ENCODE results near the gene LRRFIP1.
A peak's percentile ranks its signal among the peaks of the same experiment; 100 is the strongest.

LRRFIP1 gene

DNA sequence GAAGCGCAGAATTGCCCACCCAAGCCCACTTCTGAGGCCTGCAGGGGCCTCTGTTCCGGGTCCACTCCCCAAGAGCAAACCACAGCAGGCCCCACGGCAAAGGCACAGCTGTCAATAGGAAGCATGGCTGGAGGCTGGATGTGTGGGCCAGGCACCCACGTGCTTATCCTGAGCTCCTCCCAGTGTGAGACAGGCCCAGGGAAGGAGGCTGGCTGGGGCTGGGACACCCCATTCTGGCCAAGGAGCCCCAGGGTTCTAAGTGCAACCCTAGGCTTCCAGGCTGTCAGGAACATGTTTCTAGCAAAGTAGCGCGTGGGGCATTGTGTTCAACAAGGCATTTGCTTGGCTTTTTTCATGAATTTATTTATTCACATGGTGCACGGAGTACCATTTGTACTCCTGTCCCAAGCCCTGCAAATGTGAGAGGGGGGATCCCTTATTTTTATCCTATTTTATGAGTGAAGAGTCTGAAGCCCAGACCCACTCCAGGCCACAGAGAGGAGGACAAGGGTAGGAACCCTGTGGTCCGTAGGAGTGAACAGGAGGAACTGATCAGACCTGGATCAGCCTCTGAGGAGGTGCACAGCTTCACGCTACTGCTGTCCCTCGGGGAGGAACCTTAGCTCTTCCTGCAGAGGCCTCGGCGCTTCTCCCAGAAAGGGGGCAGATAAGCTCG is 30.7 kb upstream of the LRRFIP1 start:
- H3K4me3 ChIP-seq (ENCODE audit: low read depth, low read length) = no peak overlapping the region
- DNase-seq = no peak
- peaks cover 30% of the 10 kb centered on the region for H3K27me3 ChIP-seq (ENCODE audit: insufficient read depth, low read depth, severe bottlenecking)
- no peaks in the 10 kb centered on the region for H3K36me3 ChIP-seq
- H3K27ac ChIP-seq = no peak overlapping the region
- TF ChIP-seq, protein P1, sequence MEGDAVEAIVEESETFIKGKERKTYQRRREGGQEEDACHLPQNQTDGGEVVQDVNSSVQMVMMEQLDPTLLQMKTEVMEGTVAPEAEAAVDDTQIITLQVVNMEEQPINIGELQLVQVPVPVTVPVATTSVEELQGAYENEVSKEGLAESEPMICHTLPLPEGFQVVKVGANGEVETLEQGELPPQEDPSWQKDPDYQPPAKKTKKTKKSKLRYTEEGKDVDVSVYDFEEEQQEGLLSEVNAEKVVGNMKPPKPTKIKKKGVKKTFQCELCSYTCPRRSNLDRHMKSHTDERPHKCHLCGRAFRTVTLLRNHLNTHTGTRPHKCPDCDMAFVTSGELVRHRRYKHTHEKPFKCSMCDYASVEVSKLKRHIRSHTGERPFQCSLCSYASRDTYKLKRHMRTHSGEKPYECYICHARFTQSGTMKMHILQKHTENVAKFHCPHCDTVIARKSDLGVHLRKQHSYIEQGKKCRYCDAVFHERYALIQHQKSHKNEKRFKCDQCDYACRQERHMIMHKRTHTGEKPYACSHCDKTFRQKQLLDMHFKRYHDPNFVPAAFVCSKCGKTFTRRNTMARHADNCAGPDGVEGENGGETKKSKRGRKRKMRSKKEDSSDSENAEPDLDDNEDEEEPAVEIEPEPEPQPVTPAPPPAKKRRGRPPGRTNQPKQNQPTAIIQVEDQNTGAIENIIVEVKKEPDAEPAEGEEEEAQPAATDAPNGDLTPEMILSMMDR (IDR thresholded peaks at IDR 0.05; ENCODE audit: low read depth, low read length) = no peak
- H3K9me3 ChIP-seq (ENCODE audit: severe bottlenecking) = no peaks in the 10 kb centered on the region

DNA sequence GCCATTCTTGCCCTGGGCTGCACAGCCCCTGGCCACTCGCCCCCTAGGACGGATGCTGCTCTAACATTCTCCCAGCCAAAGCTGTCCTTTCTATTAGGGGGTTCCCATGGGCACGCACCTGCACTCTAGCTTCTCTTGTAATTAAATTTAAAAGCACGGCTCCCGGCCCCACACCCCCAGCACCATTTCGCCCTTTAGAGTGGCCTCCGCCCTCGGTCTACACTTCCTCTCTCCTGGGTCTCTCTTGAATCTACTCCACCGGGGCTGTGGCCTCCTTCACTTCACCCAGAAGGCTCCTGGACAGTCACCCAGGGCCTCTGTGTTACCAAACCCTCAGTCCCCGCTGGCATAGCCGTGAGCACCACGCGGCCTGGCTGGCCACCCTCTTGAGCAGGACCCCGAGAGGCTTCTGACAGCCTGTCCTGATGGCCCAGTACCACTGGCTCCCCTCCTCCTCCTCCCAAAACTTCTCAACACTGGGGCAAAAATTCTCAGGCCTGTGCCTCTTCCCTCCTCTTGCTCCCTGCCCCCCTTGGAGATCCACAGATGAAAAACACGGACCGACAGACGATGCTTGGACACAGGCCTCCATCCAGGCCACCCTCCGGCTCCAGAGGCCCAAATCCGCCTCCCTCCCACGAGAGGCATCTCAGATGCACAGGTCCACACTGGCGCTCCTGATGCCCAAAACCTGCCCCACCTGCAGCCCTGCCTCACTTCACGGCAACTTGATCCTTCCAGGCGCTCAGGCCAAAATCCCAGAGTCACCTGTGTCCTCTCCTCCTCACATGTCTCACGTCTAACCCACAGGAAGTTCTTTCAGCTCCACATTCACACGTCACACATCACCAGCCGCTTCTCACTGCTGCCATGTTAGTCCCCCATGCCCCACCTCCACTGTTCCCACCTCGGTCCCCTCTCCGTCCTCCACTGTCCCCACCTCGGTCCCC is 29.9 kb upstream of the LRRFIP1 start:
- TF ChIP-seq, protein P1 (IDR thresholded peaks at IDR 0.05; ENCODE audit: low read depth, low read length) = no peak
- Histone ChIP-seq H3K4me3 (ENCODE audit: low read depth, low read length) (no peak overlapping the region), H3K36me3 (no peaks in the 10 kb centered on the region), H3K9me3 (ENCODE audit: severe bottlenecking) (no peaks in the 10 kb centered on the region), H3K27ac (no peak overlapping the region), H3K27me3 (ENCODE audit: insufficient read depth, low read depth, severe bottlenecking) (peaks cover 30% of the 10 kb centered on the region)
- no peak for DNase-seq

DNA sequence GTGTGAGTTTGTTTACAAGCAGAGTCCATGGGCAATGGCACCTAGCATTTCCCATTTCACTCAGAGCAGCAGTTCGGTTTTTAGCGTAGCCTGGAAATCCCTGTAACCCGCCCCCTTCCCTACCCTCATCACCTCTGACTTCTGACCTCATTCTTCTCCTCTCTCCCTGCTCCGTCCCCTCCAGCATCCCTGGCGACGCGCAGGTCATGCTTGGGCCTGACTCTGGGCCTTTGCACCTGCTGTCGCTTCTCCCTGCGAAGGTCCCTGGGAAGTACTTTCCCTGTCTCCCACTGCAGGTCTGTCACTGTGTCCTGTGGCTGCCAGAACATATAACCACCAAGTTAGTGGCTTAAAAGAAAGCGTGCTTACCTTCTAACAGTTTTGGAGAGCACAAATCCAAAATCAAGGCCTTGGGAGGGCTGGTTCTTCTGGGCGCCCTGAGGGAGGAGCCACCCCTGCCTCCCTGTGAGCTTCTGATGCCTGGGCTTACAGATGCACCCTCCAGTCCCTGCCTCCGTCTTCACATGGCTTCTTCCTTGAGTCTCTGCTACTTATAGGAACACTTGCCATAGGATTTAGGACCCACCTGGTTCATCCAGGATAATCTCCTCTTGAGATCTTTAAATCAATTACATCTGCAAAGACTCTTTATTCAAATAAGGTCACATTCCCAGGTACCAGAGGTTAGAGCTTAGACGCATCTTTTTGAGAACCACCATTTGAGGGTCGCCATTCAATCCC is 28.7 kb upstream of the LRRFIP1 start:
- peak; percentile 58 for DNase-seq
- peaks cover 29% of the 10 kb centered on the region for H3K27me3 ChIP-seq (ENCODE audit: insufficient read depth, low read depth, severe bottlenecking)
- H3K27ac ChIP-seq = no peak overlapping the region
- TF ChIP-seq, protein P1 (IDR thresholded peaks at IDR 0.05; ENCODE audit: low read depth, low read length) = no peak
- H3K4me3 ChIP-seq (ENCODE audit: low read depth, low read length) = no peak overlapping the region
- no peaks in the 10 kb centered on the region for H3K9me3 ChIP-seq (ENCODE audit: severe bottlenecking)
- no peaks in the 10 kb centered on the region for H3K36me3 ChIP-seq

DNA sequence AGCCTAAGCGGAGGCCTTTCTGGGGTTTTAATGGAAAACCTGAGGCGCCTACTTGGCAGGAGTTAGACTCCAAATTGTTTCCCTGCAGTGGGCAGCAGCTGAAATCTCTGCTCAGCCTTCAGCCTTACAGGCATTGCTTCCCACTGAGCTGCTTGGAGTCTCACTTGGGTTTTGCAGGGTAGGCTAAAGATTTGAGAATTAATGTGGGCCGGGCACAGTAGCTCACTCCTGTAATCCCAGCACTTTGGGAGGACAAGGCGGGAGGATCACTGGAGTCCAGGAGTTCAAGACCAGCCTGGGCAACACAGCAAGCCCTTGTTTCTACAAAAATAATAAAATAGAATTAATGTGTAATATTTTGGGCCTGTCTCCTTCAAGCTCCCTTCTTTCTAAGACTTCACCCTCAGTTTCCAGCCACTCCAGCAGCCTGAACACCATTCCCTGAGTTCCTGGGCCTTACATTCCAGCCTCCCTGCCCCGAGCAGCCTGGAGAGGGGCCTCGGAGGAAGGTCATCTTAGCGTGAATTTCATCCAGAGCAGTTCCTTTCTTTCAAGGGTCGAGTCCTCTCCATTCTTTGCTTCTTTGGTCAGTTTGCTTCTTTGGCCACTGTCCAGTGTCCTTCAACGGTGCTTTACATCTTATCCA is 27.8 kb upstream of the LRRFIP1 start:
- Histone ChIP-seq H3K4me3 (ENCODE audit: low read depth, low read length) (peak overlapping the region; percentile 19; the same call in 1 of the 2 replicates), H3K9me3 (ENCODE audit: severe bottlenecking) (no peaks in the 10 kb centered on the region), H3K27me3 (ENCODE audit: insufficient read depth, low read depth, severe bottlenecking) (peaks cover 24% of the 10 kb centered on the region), H3K36me3 (no peaks in the 10 kb centered on the region), H3K27ac (no peak overlapping the region)
- TF ChIP-seq, protein P1 (IDR thresholded peaks at IDR 0.05; ENCODE audit: low read depth, low read length) = no peak
- DNase-seq = no peak

DNA sequence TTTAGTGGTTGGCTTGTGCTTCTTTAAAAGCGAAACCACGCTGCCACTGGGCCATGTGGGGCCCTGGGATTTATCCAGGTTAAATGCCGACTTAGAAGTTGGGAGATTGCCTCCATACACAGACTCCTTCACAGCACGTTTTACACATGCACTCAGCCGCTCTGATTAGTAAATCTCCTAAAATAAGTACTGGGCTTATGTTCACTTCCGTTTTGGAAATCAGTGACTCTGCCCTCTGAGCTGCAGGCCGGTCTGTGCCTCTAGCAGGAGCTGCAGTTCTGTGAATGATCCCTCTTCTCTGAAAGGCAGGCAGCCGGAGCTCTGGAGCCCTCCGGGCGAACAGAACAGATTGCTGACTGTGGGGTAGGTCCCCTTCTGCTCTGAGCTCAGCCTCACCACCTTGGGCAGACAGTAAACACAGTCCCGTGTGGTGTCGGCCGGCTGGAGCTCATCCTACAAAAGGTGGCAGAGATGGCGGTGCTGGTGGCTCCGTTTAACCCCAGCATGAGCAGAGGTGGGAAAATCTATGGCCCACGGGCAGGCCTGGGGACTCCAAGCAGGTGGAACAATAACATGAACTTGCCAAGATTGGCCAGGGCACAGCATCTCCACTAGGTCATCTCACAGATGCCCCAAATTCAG is 27.1 kb upstream of the LRRFIP1 start:
- Histone ChIP-seq H3K4me3 (ENCODE audit: low read depth, low read length) (peak overlapping the region; percentile 19), H3K9me3 (ENCODE audit: severe bottlenecking) (no peaks in the 10 kb centered on the region), H3K27me3 (ENCODE audit: insufficient read depth, low read depth, severe bottlenecking) (peaks cover 24% of the 10 kb centered on the region), H3K36me3 (no peaks in the 10 kb centered on the region), H3K27ac (no peak overlapping the region)
- TF ChIP-seq, protein P1 (IDR thresholded peaks at IDR 0.05; ENCODE audit: low read depth, low read length) = 0 out of 2 replicates have a peak, but pooled peaks have one; percentile 8
- DNase-seq = peak; percentile 44

All from WERI-Rb-1 (cell line).